IMR-90 (cell line): ENCODE data around the gene SPAG7.
"Not testable (repeated sequence)": the region's sequence is repeated elsewhere in the genome, so short reads cannot be mapped to it uniquely, and the experiment has no call there.

ENCODE experiments used
- BHLHE40 ChIP-seq: fragments of 150-350 bp; IDR thresholded peaks from 2 replicates; pipeline ENCODE4 v1.6.1; 2016; ENCODE audit warnings: mild to moderate bottlenecking, low read depth, low read length
- CEBPB ChIP-seq: IDR thresholded peaks from 2 replicates; pipeline ENCODE4 v1.6.1; 2012; ENCODE audit warnings: low read depth, low read length, improper control_type of control experiment
- CHD1 ChIP-seq: IDR thresholded peaks from 2 replicates; pipeline ENCODE4 v1.6.1; 2012; ENCODE audit warnings: low read depth, low read length, improper control_type of control experiment
- MAFK ChIP-seq: IDR thresholded peaks from 2 replicates; pipeline ENCODE4 v1.6.1; 2012; ENCODE audit warnings: low read depth, low read length, improper control_type of control experiment
- MAZ ChIP-seq: IDR thresholded peaks from 2 replicates; pipeline ENCODE4 v1.6.1; 2012; ENCODE audit warnings: low read depth, mild to moderate bottlenecking, low read length, improper control_type of control experiment, moderate library complexity, borderline replicate concordance
- MXI1 ChIP-seq: IDR thresholded peaks from 2 replicates; pipeline ENCODE4 v1.6.1; 2012; ENCODE audit warnings: low read depth, mild to moderate bottlenecking, low read length, moderate library complexity, borderline replicate concordance
- POLR2A ChIP-seq: IDR thresholded peaks from 2 replicates; pipeline ENCODE4 v1.6.1; 2012; ENCODE audit warnings: mild to moderate bottlenecking, low read depth, low read length
- RAD21 ChIP-seq: IDR thresholded peaks from 2 replicates; pipeline ENCODE4 v1.6.1; 2012; ENCODE audit warnings: low read length, improper control_type of control experiment
- RCOR1 ChIP-seq: IDR thresholded peaks from 2 replicates; pipeline ENCODE4 v1.6.1; 2012; ENCODE audit warnings: mild to moderate bottlenecking, low read length, improper control_type of control experiment; ENCODE audit not compliant: insufficient replicate concordance
- RFX5 ChIP-seq: IDR thresholded peaks from 2 replicates; pipeline ENCODE4 v1.8.0; 2012; ENCODE audit warnings: low read depth, mild to moderate bottlenecking, low read length, moderate library complexity
- SMC3 ChIP-seq: fragments of 150-350 bp; IDR thresholded peaks from 2 replicates; pipeline ENCODE4 v1.6.1; 2016; ENCODE audit warnings: low read depth, mild to moderate bottlenecking, antibody characterized with exemption, low read length, moderate library complexity
- TF ChIP-seq, protein P1 (sequence below): conservative IDR thresholded peaks from 2 replicates; pipeline ENCODE4 v1.5.1; 2012; ENCODE audit warnings: mild to moderate bottlenecking, low read depth, low read length, improper control_type of control experiment
- TF ChIP-seq, protein P2 (sequence below): fragments of 150-350 bp; IDR thresholded peaks from 2 replicates; pipeline ENCODE4 v1.6.1; 2017; ENCODE audit warnings: mild to moderate bottlenecking, antibody characterized with exemption, low read length, low read depth
- TF ChIP-seq, protein P3 (sequence below): fragments of 150-350 bp; IDR thresholded peaks from 2 replicates; pipeline ENCODE4 v1.6.1; 2016; ENCODE audit warnings: low read depth, mild to moderate bottlenecking, low read length, moderate library complexity, borderline replicate concordance

DNA sequence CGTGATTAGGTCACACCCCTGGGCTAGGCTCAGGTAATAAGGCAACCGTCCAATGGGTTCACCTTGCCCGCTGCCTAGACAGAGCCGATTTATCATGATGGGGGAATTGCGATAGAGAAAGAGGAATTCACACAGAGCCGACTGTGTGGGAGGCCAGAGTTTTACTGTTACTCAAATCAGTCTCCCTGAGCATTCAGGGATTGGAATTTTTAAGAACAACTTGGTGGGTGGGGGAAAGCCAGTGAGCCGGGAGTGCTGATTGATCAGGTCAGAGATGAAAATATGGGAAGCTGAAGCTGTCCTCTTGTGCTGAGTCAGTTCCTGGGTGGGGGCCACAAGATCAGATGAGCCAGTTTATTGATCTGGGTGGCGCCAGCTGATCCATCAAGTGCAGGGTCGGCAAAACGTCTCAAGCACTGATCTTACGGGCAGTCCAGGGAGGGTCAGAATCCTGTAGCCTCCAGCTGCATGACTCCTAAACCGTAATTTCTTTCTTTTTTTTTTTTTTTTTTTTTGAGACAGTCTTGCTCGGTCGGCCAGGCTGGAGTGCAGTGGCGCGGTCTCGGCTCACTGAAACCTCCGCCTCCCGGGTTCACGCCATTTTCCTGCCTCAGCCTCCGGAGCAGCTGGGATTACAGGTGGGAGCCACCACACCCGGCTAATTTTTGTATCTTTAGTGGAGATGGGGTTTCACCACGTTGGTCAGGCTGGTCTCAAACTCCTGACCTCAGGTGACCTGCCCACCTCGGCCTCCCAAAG is 40.9 kb downstream of the SPAG7 start:
- not testable (repeated sequence) for TF ChIP-seq POLR2A, CEBPB, RCOR1, MAZ, RAD21, MXI1, RFX5, BHLHE40, CHD1, SMC3, MAFK
- TF ChIP-seq, protein P1, sequence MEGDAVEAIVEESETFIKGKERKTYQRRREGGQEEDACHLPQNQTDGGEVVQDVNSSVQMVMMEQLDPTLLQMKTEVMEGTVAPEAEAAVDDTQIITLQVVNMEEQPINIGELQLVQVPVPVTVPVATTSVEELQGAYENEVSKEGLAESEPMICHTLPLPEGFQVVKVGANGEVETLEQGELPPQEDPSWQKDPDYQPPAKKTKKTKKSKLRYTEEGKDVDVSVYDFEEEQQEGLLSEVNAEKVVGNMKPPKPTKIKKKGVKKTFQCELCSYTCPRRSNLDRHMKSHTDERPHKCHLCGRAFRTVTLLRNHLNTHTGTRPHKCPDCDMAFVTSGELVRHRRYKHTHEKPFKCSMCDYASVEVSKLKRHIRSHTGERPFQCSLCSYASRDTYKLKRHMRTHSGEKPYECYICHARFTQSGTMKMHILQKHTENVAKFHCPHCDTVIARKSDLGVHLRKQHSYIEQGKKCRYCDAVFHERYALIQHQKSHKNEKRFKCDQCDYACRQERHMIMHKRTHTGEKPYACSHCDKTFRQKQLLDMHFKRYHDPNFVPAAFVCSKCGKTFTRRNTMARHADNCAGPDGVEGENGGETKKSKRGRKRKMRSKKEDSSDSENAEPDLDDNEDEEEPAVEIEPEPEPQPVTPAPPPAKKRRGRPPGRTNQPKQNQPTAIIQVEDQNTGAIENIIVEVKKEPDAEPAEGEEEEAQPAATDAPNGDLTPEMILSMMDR, result not testable (repeated sequence)
- TF ChIP-seq, protein P2, sequence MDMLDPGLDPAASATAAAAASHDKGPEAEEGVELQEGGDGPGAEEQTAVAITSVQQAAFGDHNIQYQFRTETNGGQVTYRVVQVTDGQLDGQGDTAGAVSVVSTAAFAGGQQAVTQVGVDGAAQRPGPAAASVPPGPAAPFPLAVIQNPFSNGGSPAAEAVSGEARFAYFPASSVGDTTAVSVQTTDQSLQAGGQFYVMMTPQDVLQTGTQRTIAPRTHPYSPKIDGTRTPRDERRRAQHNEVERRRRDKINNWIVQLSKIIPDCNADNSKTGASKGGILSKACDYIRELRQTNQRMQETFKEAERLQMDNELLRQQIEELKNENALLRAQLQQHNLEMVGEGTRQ, result not testable (repeated sequence)
- TF ChIP-seq, protein P3, sequence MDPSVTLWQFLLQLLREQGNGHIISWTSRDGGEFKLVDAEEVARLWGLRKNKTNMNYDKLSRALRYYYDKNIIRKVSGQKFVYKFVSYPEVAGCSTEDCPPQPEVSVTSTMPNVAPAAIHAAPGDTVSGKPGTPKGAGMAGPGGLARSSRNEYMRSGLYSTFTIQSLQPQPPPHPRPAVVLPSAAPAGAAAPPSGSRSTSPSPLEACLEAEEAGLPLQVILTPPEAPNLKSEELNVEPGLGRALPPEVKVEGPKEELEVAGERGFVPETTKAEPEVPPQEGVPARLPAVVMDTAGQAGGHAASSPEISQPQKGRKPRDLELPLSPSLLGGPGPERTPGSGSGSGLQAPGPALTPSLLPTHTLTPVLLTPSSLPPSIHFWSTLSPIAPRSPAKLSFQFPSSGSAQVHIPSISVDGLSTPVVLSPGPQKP, result not testable (repeated sequence)
